Endothelial cell of umbilical vein (primary cell): ENCODE results near the gene FBXL17. TPM values are rescaled to one million over a fixed set of nuclear protein-coding genes. Genes with fewer than 3 reads are reported as not detected.

Source experiments
- BruUV-seq: library from RNA; stranded (reverse); fragments of 400-500 nt; replicated peaks from 2 replicates; lab custom pipeline; 2021; lab: Mats Ljungman, UMichigan
- CTCF ChIA-PET: fragments of 300-600, 350-600 bp; sonication (Branson Sonifier 250); formaldehyde crosslinking; loops from one replicate; lab custom pipeline; 2021; ENCODE audit warnings: antibody characterized with exemption, inconsistent platforms; lab: Charles Lee
- POLR2A ChIA-PET: fragments of 300-600, 350-600 bp; sonication (Branson Sonifier 250); formaldehyde crosslinking; loops from one replicate; lab custom pipeline; 2021; ENCODE audit warnings: antibody characterized with exemption, inconsistent platforms; lab: Charles Lee
- DNase-seq: peaks from one replicate; pipeline ENCODE4 v3.0.0-alpha.2; 2011; ENCODE audit warnings: low read depth, low spot score
- FAIRE-seq: peaks from 2 replicates; lab custom pipeline; 2011; peaks lifted over from hg19 to GRCh38; lab: Jason Lieb, UNC
- H2AFZ ChIP-seq: 2 replicates; pipeline ENCODE4 v1.6.0; 2012; ENCODE audit warnings: low read depth, low read length, control low read depth, inconsistent platforms
- H3K27ac ChIP-seq: 2 replicates; pipeline ENCODE4 v1.5.1; 2011; ENCODE audit warnings: low read depth, mild to moderate bottlenecking, control low read depth, low read length, moderate library complexity; ENCODE audit not compliant: insufficient read depth
- H3K27me3 ChIP-seq, 2 experiments: 2 replicates each; pipeline versions ENCODE4 v1.6.0 to v1.6.1; 2011; ENCODE audit warnings: low read length in 2 of 2, mixed read lengths in 1 of 2; ENCODE audit not compliant: control insufficient read depth in 2 of 2, insufficient read depth in 2 of 2
- H3K36me3 ChIP-seq, 2 experiments: 2 replicates in 1 of 2; 3 replicates in 1 of 2; pipeline ENCODE4 v1.5.1; 2011; ENCODE audit warnings: low read length in 2 of 2, mild to moderate bottlenecking in 1 of 2, moderate library complexity in 1 of 2; ENCODE audit not compliant: control insufficient read depth in 2 of 2, insufficient read depth in 2 of 2; ENCODE audit errors: extremely low read depth in 1 of 2
- H3K4me1 ChIP-seq: 3 replicates; pipeline ENCODE4 v1.5.1; 2011; ENCODE audit warnings: mild to moderate bottlenecking, low read length; ENCODE audit not compliant: control insufficient read depth, insufficient read depth; ENCODE audit errors: extremely low read depth
- H3K4me2 ChIP-seq: 2 replicates; pipeline ENCODE4 v1.6.1; 2011; ENCODE audit warnings: low read length, control low read depth, mixed read lengths; ENCODE audit not compliant: insufficient read depth
- H3K4me3 ChIP-seq, 3 experiments: fragments of 200-600 bp in 1 of 3; sonication (generic), shearing (Covaris generic) in 1 of 3; replicated peaks in 1 of 3; 2 replicates each; pipeline ENCODE4 v1.5.1; 2011 to 2016; ENCODE audit warnings: control low read depth in 3 of 3, low read length in 3 of 3, mild to moderate bottlenecking in 2 of 3, inconsistent platforms in 1 of 3, low read depth in 1 of 3, moderate library complexity in 1 of 3; ENCODE audit not compliant: insufficient read depth in 1 of 3
- H3K79me2 ChIP-seq: 2 replicates; pipeline ENCODE4 v1.6.0; 2012; ENCODE audit warnings: low read length, inconsistent platforms; ENCODE audit not compliant: control insufficient read depth, insufficient read depth
- H3K9ac ChIP-seq: replicated peaks from 2 replicates; pipeline ENCODE3; 2011; ENCODE audit warnings: low read length, control low read depth; ENCODE audit not compliant: insufficient read depth; ENCODE audit errors: extremely low read depth
- H3K9me1 ChIP-seq: replicated peaks from 3 replicates; pipeline ENCODE4 v1.6.0; 2011; ENCODE audit warnings: mild to moderate bottlenecking, low read length; ENCODE audit not compliant: control insufficient read depth, insufficient read depth; ENCODE audit errors: extremely low read depth
- H3K9me3 ChIP-seq: replicated peaks from 2 replicates; pipeline ENCODE4 v1.5.1; 2012; ENCODE audit warnings: low read length, inconsistent platforms; ENCODE audit not compliant: control insufficient read depth, insufficient read depth
- H4K20me1 ChIP-seq: replicated peaks from 2 replicates; pipeline ENCODE3; 2011; ENCODE audit warnings: mild to moderate bottlenecking, low read length; ENCODE audit not compliant: control insufficient read depth, insufficient read depth; ENCODE audit errors: extremely low read depth
- CTCF ChIP-seq, 2 donors: IDR thresholded peaks; 1 replicate in 1 of 2; 2 replicates in 1 of 2; pipeline ENCODE4 v1.5.1; 2011; ENCODE audit warnings: low read length in 2 of 2, mild to moderate bottlenecking in 2 of 2, moderate library complexity in 2 of 2, control low read depth in 1 of 2, inconsistent platforms in 1 of 2, low read depth in 1 of 2; ENCODE audit not compliant: insufficient read depth in 1 of 2; ENCODE audit errors: extremely low read depth in 1 of 2
- EZH2 ChIP-seq: IDR thresholded peaks from 2 replicates; pipeline ENCODE4 v1.6.1; 2012; ENCODE audit warnings: borderline replicate concordance, low read depth, mild to moderate bottlenecking, moderate library complexity, low read length, inconsistent platforms; ENCODE audit not compliant: severe bottlenecking
- FOS ChIP-seq: IDR thresholded peaks from 2 replicates; pipeline ENCODE4 v1.6.1; 2011; ENCODE audit warnings: mild to moderate bottlenecking, low read length, moderate library complexity, borderline replicate concordance; ENCODE audit not compliant: insufficient read depth
- GATA2 ChIP-seq: IDR thresholded peaks from 2 replicates; pipeline ENCODE4 v1.7.0; 2011; ENCODE audit warnings: low read depth, mild to moderate bottlenecking, moderate library complexity, mixed read lengths, low read length; ENCODE audit not compliant: insufficient read length, insufficient read depth
- JUN ChIP-seq: IDR thresholded peaks from 2 replicates; pipeline ENCODE4 v1.6.1; 2011; ENCODE audit warnings: borderline replicate concordance, low read depth; ENCODE audit not compliant: insufficient read length, insufficient read depth
- MAX ChIP-seq: IDR thresholded peaks from 2 replicates; pipeline ENCODE4 v1.6.1; 2011; ENCODE audit not compliant: insufficient read depth, insufficient read length
- MYC ChIP-seq: IDR thresholded peaks from one replicate; pipeline ENCODE4 v1.6.1; 2011; ENCODE audit warnings: mild to moderate bottlenecking, low read depth, low read length
- POLR2A ChIP-seq: IDR thresholded peaks from 2 replicates; pipeline ENCODE4 v1.6.1; 2012; ENCODE audit warnings: low read depth, mild to moderate bottlenecking, control low read depth, low read length
- POLR2AphosphoS5 ChIP-seq: IDR thresholded peaks from 2 replicates; pipeline ENCODE4 v1.6.1; 2012; ENCODE audit warnings: low read depth, mild to moderate bottlenecking, control low read depth, low read length, moderate library complexity; ENCODE audit not compliant: insufficient read depth
- dilution Hi-C: fragments of 300-500 bp; cut with MboI; formaldehyde crosslinking; loops from one replicate; pipeline ENCODE4 v1.15.0; 2019; ENCODE audit warnings: low sequenced_read_pairs; ENCODE audit not compliant: extremely low pct_ligation_motif_present
- intact Hi-C: fragments of 100-400 bp; cut with micrococcal nuclease; formaldehyde crosslinking; loops from one replicate; pipeline ENCODE4 v1.10.0; 2022
- polyA plus RNA-seq, 4 experiments: library from polyadenylated mRNA; depleted of rRNA in 3 of 4; stranded (reverse) in 3 of 4; unstranded in 1 of 4; fragments of >200 nt; gene quantifications; 2 replicates each; pipeline versions ENCODE4 v1.2.1 to v1.2.3, GENCODE V29; 2011 to 2012; ENCODE audit warnings: missing spikeins in 1 of 4
- total RNA-seq: library from RNA; stranded (reverse); gene quantifications from 2 replicates; pipeline ENCODE4 v1.2.3, GENCODE V29; 2021

FBXL17 gene
- total and polyA plus RNA-seq, 2 donors (not counting 3 experiments of a cell fraction or from before 2014, with no cell fraction given), result 2.7 to 8.8 TPM

DNA sequence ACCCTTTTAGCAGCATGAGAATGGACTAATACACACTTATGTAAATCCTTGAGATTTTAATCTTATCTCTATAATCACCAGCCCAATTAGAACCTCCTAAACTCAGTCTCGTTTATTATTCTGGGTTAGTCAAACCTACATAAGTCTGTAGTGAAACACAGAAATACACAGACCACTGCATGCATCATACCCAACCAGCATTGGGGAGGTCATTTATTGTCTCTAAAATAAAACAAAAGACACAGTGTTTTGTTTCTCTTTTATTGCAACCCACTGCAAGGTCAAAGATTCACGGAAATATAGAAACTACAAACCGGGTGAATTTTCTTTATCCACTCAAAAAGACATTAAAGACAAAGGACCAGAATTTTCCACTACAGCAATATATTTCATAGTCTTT lies 523.1 kb downstream of the FBXL17 start:
- CTCF ChIA-PET, result no interaction called here
- H3K27ac ChIP-seq, result no peak overlapping the region
- H4K20me1 ChIP-seq, result no peaks in the 10 kb centered on the region
- no peaks in the 10 kb centered on the region for H3K36me3 ChIP-seq
- H3K79me2 ChIP-seq, result no peaks in the 10 kb centered on the region
- no peak for DNase-seq
- H3K4me3 ChIP-seq, result no peak overlapping the region
- no peak for FAIRE-seq
- no peaks in the 10 kb centered on the region for H3K9me1 ChIP-seq
- intact Hi-C loops (loop anchor here (10.0 kb wide), 1 partner anchor 226 kb away; no protein-coding TSS in a partner anchor), dilution Hi-C loops (no loop called here)
- no peak overlapping the region for H2AFZ ChIP-seq
- no peak overlapping the region for H3K9ac ChIP-seq
- no peaks in the 10 kb centered on the region for H3K27me3 ChIP-seq
- no TSS peak for BruUV-seq
- H3K4me2 ChIP-seq, result no peak overlapping the region
- H3K9me3 ChIP-seq, result no peaks in the 10 kb centered on the region
- no peak for TF ChIP-seq POLR2AphosphoS5
- no peak for TF ChIP-seq EZH2
- TF ChIP-seq GATA2, result no peak
- no peak for TF ChIP-seq JUN
- TF ChIP-seq MYC, result no peak
- TF ChIP-seq CTCF (IDR thresholded peaks at IDR 0.05; ENCODE audit: extremely low read depth in 1 of 2, insufficient read depth in 1 of 2, low read depth in 1 of 2, low read length in 2 of 2), result no peak
- TF ChIP-seq MAX, result no peak
- no peak for TF ChIP-seq POLR2A
- no peak for TF ChIP-seq FOS
- H3K4me1 ChIP-seq, result no peaks in the 10 kb centered on the region
- POLR2A ChIA-PET, result no interaction called here
